Caco-2 (cell line): ENCODE results near the gene TTYH3. TPM values are rescaled to one million over a fixed set of nuclear protein-coding genes. Genes with fewer than 3 reads are reported as not detected.

Source experiments
- BruUV-seq: library from RNA; stranded (reverse); fragments of 400-500 nt; replicated peaks from 2 replicates; lab custom pipeline; 2021; lab: Mats Ljungman, UMichigan
- CTCF ChIA-PET: fragments of 300-600 bp; sonication (Branson Sonifier 250); formaldehyde crosslinking; loops from one replicate; lab custom pipeline; 2022; ENCODE audit warnings: antibody characterized with exemption; lab: Charles Lee
- POLR2A ChIA-PET: fragments of 300-600 bp; sonication (Branson Sonifier 250); formaldehyde crosslinking; loops from one replicate; lab custom pipeline; 2022; ENCODE audit warnings: antibody characterized with exemption; lab: Charles Lee
- DNase-seq, 2 experiments: peaks; one replicate each; pipeline versions ENCODE4 v3.0.0 to v3.0.0-alpha.2; 2020 to 2022
- H3K27me3 ChIP-seq: replicated peaks from 2 replicates; pipeline ENCODE4 v1.6.0; 2011; ENCODE audit warnings: low read length; ENCODE audit not compliant: control insufficient read depth, insufficient read depth
- H3K36me3 ChIP-seq: 2 replicates; pipeline ENCODE4 v1.5.1; 2011; ENCODE audit warnings: low read length; ENCODE audit not compliant: control insufficient read depth, insufficient read depth
- H3K4me1 ChIP-seq: fragments of 250-450 bp; sonication (Bioruptor Pico); 2 replicates; pipeline ENCODE4 v1.5.1; 2020; ENCODE audit warnings: mild to moderate bottlenecking
- H3K4me3 ChIP-seq: 2 replicates; pipeline ENCODE4 v1.5.1; 2011; ENCODE audit warnings: low read depth, mild to moderate bottlenecking, control low read depth, low read length
- H3K9me3 ChIP-seq: fragments of 250-450 bp; sonication (Bioruptor Pico); 2 replicates; pipeline ENCODE4 v1.5.1; 2020; ENCODE audit warnings: mild to moderate bottlenecking, moderate library complexity
- H3K27ac Mint-ChIP-seq: one replicate; pipeline ENCODE4 v1.8.0; 2022; ENCODE audit warnings: mixed read lengths; ENCODE audit not compliant: unreplicated experiment
- H3K27me3 Mint-ChIP-seq: one replicate; pipeline ENCODE4 v1.8.0; 2022; ENCODE audit warnings: mixed read lengths; ENCODE audit not compliant: insufficient read depth, unreplicated experiment
- H3K36me3 Mint-ChIP-seq: one replicate; pipeline ENCODE4 v1.8.0; 2022; ENCODE audit warnings: mild to moderate bottlenecking, mixed read lengths; ENCODE audit not compliant: insufficient read depth, unreplicated experiment
- H3K4me1 Mint-ChIP-seq: one replicate; pipeline ENCODE4 v1.8.0; 2022; ENCODE audit warnings: low read depth, mixed read lengths; ENCODE audit not compliant: unreplicated experiment
- H3K4me3 Mint-ChIP-seq: one replicate; pipeline ENCODE4 v1.8.0; 2022; ENCODE audit warnings: mild to moderate bottlenecking, moderate library complexity, mixed read lengths; ENCODE audit not compliant: unreplicated experiment
- H3K9me3 Mint-ChIP-seq: one replicate; pipeline ENCODE4 v1.8.0; 2022; ENCODE audit warnings: mixed read lengths; ENCODE audit not compliant: unreplicated experiment
- intact Hi-C: fragments of 100-400 bp; cut with micrococcal nuclease; formaldehyde crosslinking; loops from one replicate; pipeline ENCODE4 v1.10.0; 2022; ENCODE audit not compliant: unreplicated experiment
- total RNA-seq: library from RNA; stranded (reverse); gene quantifications from 2 replicates; pipeline ENCODE4 v1.2.3, GENCODE V29; 2022
- TF ChIP-seq, protein P1 (sequence below), 2 experiments: fragments of 200-600 bp in 1 of 2; IDR thresholded peaks; 1 replicate in 1 of 2; 2 replicates in 1 of 2; pipeline versions ENCODE4 v1.5.1 to v1.8.0; 2011 to 2022; ENCODE audit warnings: antibody characterized with exemption in 1 of 2, control low read depth in 1 of 2, inconsistent platforms in 1 of 2, low read depth in 1 of 2, low read length in 1 of 2, mild to moderate bottlenecking in 1 of 2, moderate library complexity in 1 of 2; ENCODE audit not compliant: insufficient read depth in 1 of 2, severe bottlenecking in 1 of 2, unreplicated experiment in 1 of 2

Gene TTYH3
- total RNA-seq, 1 experiment from 2014 or later: 57.3 TPM

DNA sequence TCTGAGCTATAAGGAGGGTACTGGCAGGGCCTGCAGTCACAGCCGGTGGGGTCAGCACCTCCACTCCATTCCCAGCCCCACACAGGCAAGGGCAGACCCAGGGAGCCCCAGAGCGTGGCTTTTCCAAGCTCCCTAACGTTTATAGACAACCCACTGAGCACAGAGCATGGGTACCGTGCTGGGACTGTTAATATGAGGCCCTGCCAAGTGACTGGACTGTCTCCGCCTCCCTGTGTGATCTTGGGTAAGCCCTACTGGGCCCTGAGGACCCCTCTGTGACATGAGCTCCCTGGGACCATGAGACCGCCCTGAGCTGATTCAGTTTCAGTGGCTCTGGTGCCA lies 12.4 kb downstream of the TTYH3 start:
- Mint-ChIP-seq H3K27ac (no peak overlapping the region), H3K36me3 (no peaks in the 10 kb centered on the region), H3K4me1 (no peaks in the 10 kb centered on the region), H3K4me3 (no peak overlapping the region), H3K9me3 (no peaks in the 10 kb centered on the region), H3K27me3 (no peaks in the 10 kb centered on the region)
- POLR2A ChIA-PET: no interaction called here
- BruUV-seq: no TSS peak
- intact Hi-C loops: no loop called here
- H3K4me1 ChIP-seq: 0 out of 2 replicates have a peak, but pooled peaks cover 3% of the 10 kb centered on the region
- H3K27me3 ChIP-seq: no peaks in the 10 kb centered on the region
- DNase-seq: no peak
- no peak overlapping the region for H3K4me3 ChIP-seq
- TF ChIP-seq, protein P1, sequence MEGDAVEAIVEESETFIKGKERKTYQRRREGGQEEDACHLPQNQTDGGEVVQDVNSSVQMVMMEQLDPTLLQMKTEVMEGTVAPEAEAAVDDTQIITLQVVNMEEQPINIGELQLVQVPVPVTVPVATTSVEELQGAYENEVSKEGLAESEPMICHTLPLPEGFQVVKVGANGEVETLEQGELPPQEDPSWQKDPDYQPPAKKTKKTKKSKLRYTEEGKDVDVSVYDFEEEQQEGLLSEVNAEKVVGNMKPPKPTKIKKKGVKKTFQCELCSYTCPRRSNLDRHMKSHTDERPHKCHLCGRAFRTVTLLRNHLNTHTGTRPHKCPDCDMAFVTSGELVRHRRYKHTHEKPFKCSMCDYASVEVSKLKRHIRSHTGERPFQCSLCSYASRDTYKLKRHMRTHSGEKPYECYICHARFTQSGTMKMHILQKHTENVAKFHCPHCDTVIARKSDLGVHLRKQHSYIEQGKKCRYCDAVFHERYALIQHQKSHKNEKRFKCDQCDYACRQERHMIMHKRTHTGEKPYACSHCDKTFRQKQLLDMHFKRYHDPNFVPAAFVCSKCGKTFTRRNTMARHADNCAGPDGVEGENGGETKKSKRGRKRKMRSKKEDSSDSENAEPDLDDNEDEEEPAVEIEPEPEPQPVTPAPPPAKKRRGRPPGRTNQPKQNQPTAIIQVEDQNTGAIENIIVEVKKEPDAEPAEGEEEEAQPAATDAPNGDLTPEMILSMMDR (IDR thresholded peaks at IDR 0.05; ENCODE audit: insufficient read depth in 1 of 2, low read depth in 1 of 2, low read length in 1 of 2, severe bottlenecking in 1 of 2, unreplicated experiment in 1 of 2): no peak
- H3K36me3 ChIP-seq: no peaks in the 10 kb centered on the region
- CTCF ChIA-PET: no interaction called here
- no peaks in the 10 kb centered on the region for H3K9me3 ChIP-seq

DNA sequence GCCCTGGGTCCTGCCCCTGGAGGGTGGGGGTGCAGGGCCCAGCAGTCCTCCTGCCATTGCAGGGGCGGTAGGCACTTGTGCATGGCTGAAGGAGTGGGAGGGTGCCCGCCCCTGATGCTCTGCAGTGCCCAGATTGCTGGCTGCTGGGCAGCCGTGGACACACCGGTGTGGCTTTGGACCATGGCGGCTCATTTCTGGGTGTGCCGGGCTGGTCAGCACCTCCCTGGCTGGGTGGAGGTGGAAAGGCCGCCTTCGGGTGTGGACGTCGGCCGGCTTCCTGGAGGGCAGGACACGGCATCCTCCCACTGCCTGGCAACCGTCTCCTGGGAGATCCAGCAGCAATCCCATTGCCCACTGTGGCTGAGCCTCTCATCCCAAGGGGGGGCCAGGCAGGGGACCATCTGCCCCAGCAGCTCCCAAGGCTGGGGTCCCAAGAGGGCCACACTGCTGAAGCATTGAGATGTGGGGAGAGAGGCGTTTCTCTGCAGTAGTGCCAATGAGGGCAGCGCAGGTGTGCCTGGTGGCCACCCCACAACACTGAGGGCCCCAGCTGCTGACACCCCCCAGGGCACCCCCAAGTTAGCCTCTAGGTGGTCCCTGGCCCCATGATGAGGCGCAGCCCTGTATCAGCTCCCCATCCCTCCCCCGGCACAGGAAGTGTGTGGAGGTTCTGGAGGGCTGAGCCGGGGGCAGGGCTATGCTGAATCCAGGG lies 12.9 kb downstream of the TTYH3 start:
- POLR2A ChIA-PET: interaction anchor here (0.5 kb wide), 1 partner anchor 22 kb away, joined by 3 read pairs; no protein-coding TSS in a partner anchor
- 0 out of 2 replicates have a peak, but pooled peaks cover 3% of the 10 kb centered on the region for H3K4me1 ChIP-seq

GRCh38 chr7:2645274-2645868 lies 13.6 kb downstream of the TTYH3 start:
- DNase-seq: no peak
- Mint-ChIP-seq H3K27me3 (no peaks in the 10 kb centered on the region), H3K36me3 (no peaks in the 10 kb centered on the region), H3K4me3 (no peak overlapping the region), H3K4me1 (no peaks in the 10 kb centered on the region), H3K9me3 (no peaks in the 10 kb centered on the region), H3K27ac (no peak overlapping the region)
- 0 out of 2 replicates have a peak, but pooled peaks cover 3% of the 10 kb centered on the region for H3K4me1 ChIP-seq
- peaks cover 1% of the 10 kb centered on the region; the same call in 1 of the 2 replicates for H3K36me3 ChIP-seq
- ChIA-PET POLR2A (interaction anchor here (0.5 kb wide), 1 partner anchor 23 kb away, joined by 3 read pairs; no protein-coding TSS in a partner anchor), CTCF (interaction anchor here (0.5 to 0.8 kb wide), 2 partner anchors 13 to 14 kb away, joined by 3 read pairs; no protein-coding TSS in a partner anchor)
- no peak overlapping the region for H3K4me3 ChIP-seq
- intact Hi-C loops: no loop called here
- no TSS peak for BruUV-seq
- TF ChIP-seq, protein P1 (IDR thresholded peaks at IDR 0.05; ENCODE audit: insufficient read depth in 1 of 2, low read depth in 1 of 2, low read length in 1 of 2, severe bottlenecking in 1 of 2, unreplicated experiment in 1 of 2): no peak
- no peaks in the 10 kb centered on the region for H3K9me3 ChIP-seq
- H3K27me3 ChIP-seq: no peaks in the 10 kb centered on the region

More for the DNA sequence above, 12.9 kb downstream of the TTYH3 start:
- Mint-ChIP-seq H3K36me3 (no peaks in the 10 kb centered on the region), H3K27me3 (no peaks in the 10 kb centered on the region), H3K9me3 (no peaks in the 10 kb centered on the region), H3K4me1 (no peaks in the 10 kb centered on the region), H3K4me3 (no peak overlapping the region), H3K27ac (no peak overlapping the region)
- no peaks in the 10 kb centered on the region for H3K27me3 ChIP-seq
- TF ChIP-seq, protein P1 (IDR thresholded peaks at IDR 0.05; ENCODE audit: insufficient read depth in 1 of 2, low read depth in 1 of 2, low read length in 1 of 2, severe bottlenecking in 1 of 2, unreplicated experiment in 1 of 2): no peak
- H3K9me3 ChIP-seq: no peaks in the 10 kb centered on the region
- peaks cover 1% of the 10 kb centered on the region; the same call in 1 of the 2 replicates for H3K36me3 ChIP-seq
- DNase-seq: no peak
- no TSS peak for BruUV-seq
- CTCF ChIA-PET: no interaction called here
- intact Hi-C loops: no loop called here
- H3K4me3 ChIP-seq: no peak overlapping the region
